ENCODE data around the gene ANTXR1.

The ANTXR1 gene

GRCh38 chr2:69118609-69119008 is 105.6 kb downstream of the ANTXR1 start:
- Mint-ChIP-seq H3K4me1 (ENCODE audit: low read depth) (no peaks in the 10 kb centered on the region), H3K27ac (no peak overlapping the region), H3K4me3 (no peak overlapping the region), H3K36me3 (ENCODE audit: low read depth) (no peaks in the 10 kb centered on the region), H3K27me3 (ENCODE audit: low read depth) (peaks cover 14% of the 10 kb centered on the region), H3K9me3 (no peaks in the 10 kb centered on the region)
- DNase-seq (ENCODE audit: low spot score): no peak

GRCh38 chr2:69119104-69119894 is 106.3 kb downstream of the ANTXR1 start:
- Mint-ChIP-seq H3K4me1 (ENCODE audit: low read depth) (no peaks in the 10 kb centered on the region), H3K36me3 (ENCODE audit: low read depth) (no peaks in the 10 kb centered on the region), H3K27me3 (ENCODE audit: low read depth) (peaks cover 14% of the 10 kb centered on the region), H3K9me3 (no peaks in the 10 kb centered on the region), H3K4me3 (no peak overlapping the region), H3K27ac (no peak overlapping the region)
- DNase-seq (ENCODE audit: low spot score): no peak

DNA sequence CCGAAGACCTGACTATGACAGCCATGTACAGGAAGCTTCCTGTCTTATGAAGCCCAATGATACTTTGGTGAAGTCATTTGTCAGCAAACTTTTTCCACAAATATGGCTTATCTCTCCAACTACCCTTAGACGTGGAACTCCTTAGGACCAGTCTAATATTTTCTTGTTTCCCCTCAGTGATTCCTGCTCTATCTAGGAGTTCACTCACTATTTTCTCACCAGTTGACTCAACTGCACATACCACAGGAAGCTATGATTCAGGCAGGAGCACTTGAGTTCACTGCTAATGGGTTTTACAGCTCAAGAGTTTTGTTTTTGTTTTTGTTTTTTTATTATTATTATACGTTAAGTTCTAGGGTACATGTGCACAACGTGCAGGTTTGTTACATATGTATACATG is 109.3 kb downstream of the ANTXR1 start:
- Mint-ChIP-seq H3K4me3 (no peak overlapping the region), H3K4me1 (ENCODE audit: low read depth) (no peaks in the 10 kb centered on the region), H3K36me3 (ENCODE audit: low read depth) (no peaks in the 10 kb centered on the region), H3K9me3 (no peaks in the 10 kb centered on the region), H3K27ac (no peak overlapping the region), H3K27me3 (ENCODE audit: low read depth) (peaks cover 13% of the 10 kb centered on the region)
- DNase-seq (ENCODE audit: low spot score): no peak

DNA sequence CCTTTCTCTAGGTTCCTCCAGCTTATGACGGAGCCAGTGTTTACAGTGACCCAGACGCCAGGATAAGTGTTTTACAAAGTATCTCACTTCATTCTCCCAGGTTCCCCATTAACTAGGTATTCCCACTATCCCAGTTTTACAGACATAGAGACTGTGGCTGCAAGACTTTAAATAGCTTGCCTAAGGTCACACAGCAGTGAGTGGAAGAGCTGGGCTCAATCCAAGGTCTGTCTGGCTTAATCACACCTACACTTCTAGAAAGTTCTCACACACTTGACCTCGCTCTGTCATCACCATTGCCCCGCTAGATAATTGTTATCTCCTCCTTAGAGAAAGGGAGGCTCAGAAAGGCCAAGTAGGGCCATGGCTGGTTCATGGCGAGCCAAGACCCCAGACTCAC is 110.2 kb downstream of the ANTXR1 start:
- no peaks in the 10 kb centered on the region for H3K9me3 Mint-ChIP-seq

GRCh38 chr2:69124343-69124742 is 111.4 kb downstream of the ANTXR1 start:
- Mint-ChIP-seq H3K4me3 (no peak overlapping the region), H3K27ac (no peak overlapping the region), H3K9me3 (no peaks in the 10 kb centered on the region), H3K36me3 (ENCODE audit: low read depth) (no peaks in the 10 kb centered on the region), H3K4me1 (ENCODE audit: low read depth) (no peaks in the 10 kb centered on the region), H3K27me3 (ENCODE audit: low read depth) (peaks cover 14% of the 10 kb centered on the region)
- no peak for DNase-seq (ENCODE audit: low spot score)

More for the DNA sequence above, 110.2 kb downstream of the ANTXR1 start:
- Mint-ChIP-seq H3K4me3 (no peak overlapping the region), H3K36me3 (ENCODE audit: low read depth) (no peaks in the 10 kb centered on the region), H3K27me3 (ENCODE audit: low read depth) (peaks cover 14% of the 10 kb centered on the region), H3K27ac (no peak overlapping the region), H3K4me1 (ENCODE audit: low read depth) (no peaks in the 10 kb centered on the region)
- no peak for DNase-seq (ENCODE audit: low spot score)

- Mint-ChIP-seq H3K4me3 (no peak overlapping the region), H3K4me1 (ENCODE audit: low read depth) (no peaks in the 10 kb centered on the region), H3K9me3 (no peaks in the 10 kb centered on the region), H3K36me3 (ENCODE audit: low read depth) (no peaks in the 10 kb centered on the region), H3K27me3 (ENCODE audit: low read depth) (peaks cover 14% of the 10 kb centered on the region), H3K27ac (no peak overlapping the region)
- no peak for DNase-seq (ENCODE audit: low spot score)
Measured at GRCh38 chr2:69125816-69126215, 112.8 kb downstream of the ANTXR1 start.

- DNase-seq (ENCODE audit: low spot score): no peak
- H3K36me3 Mint-ChIP-seq (ENCODE audit: low read depth): no peaks in the 10 kb centered on the region
- H3K4me1 Mint-ChIP-seq (ENCODE audit: low read depth): no peaks in the 10 kb centered on the region
- H3K4me3 Mint-ChIP-seq: no peak overlapping the region
- peaks cover 13% of the 10 kb centered on the region for H3K27me3 Mint-ChIP-seq (ENCODE audit: low read depth)
- H3K27ac Mint-ChIP-seq: no peak overlapping the region
- no peaks in the 10 kb centered on the region for H3K9me3 Mint-ChIP-seq
Measured at GRCh38 chr2:69126341-69126740, 113.4 kb downstream of the ANTXR1 start.

- H3K27me3 Mint-ChIP-seq (ENCODE audit: low read depth): peaks cover 10% of the 10 kb centered on the region
- no peaks in the 10 kb centered on the region for H3K9me3 Mint-ChIP-seq
- H3K4me1 Mint-ChIP-seq (ENCODE audit: low read depth): no peaks in the 10 kb centered on the region
- H3K4me3 Mint-ChIP-seq: no peak overlapping the region
- no peak overlapping the region for H3K27ac Mint-ChIP-seq
- no peak for DNase-seq (ENCODE audit: low spot score)
- H3K36me3 Mint-ChIP-seq (ENCODE audit: low read depth): no peaks in the 10 kb centered on the region
Measured at GRCh38 chr2:69131452-69131851, 118.5 kb downstream of the ANTXR1 start.

DNA sequence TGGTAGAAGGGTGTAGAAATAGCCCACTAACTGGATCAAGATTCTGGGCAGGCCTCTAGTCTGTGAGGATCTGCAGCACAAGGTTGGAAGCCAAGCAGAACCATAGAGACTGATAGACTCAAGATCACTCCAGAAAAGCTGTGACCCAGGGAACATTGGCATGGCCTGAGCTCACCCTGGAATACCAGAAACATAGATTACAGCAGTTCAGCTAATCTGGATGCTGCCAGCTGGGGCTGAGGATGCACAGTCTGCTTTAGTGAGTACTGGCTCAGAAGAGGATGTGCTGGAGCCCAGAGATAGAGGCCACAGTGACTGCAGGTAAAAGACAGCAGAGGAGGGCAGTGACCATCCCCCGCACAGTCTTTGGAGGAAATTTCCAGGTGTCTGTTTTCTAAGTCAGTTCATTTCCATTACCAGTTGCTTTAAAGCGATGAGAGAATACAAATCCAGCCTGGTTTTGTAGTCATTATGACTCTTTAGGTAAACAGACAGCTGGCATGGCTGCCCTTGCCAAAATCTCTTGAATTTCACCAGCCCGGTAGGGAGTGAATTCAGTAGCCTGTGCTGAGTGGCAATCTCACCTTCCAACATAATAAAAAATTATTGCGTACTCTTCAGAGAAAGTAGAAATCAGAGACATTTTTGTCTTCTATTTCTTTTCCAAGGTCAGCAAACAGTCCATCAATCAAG is 119.2 kb downstream of the ANTXR1 start:
- Mint-ChIP-seq H3K9me3 (no peaks in the 10 kb centered on the region), H3K27me3 (ENCODE audit: low read depth) (peaks cover 7% of the 10 kb centered on the region), H3K4me1 (ENCODE audit: low read depth) (no peaks in the 10 kb centered on the region), H3K36me3 (ENCODE audit: low read depth) (no peaks in the 10 kb centered on the region), H3K27ac (no peak overlapping the region), H3K4me3 (no peak overlapping the region)
- no peak for DNase-seq (ENCODE audit: low spot score)

GRCh38 chr2:69132960-69133590 is 120.1 kb downstream of the ANTXR1 start:
- Mint-ChIP-seq H3K4me3 (no peak overlapping the region), H3K4me1 (ENCODE audit: low read depth) (no peaks in the 10 kb centered on the region), H3K27ac (no peak overlapping the region), H3K27me3 (ENCODE audit: low read depth) (peaks cover 4% of the 10 kb centered on the region), H3K9me3 (no peaks in the 10 kb centered on the region), H3K36me3 (ENCODE audit: low read depth) (no peaks in the 10 kb centered on the region)
- no peak for DNase-seq (ENCODE audit: low spot score)

- no peak for DNase-seq (ENCODE audit: low spot score)
Measured at GRCh38 chr2:69133898-69134297, 120.9 kb downstream of the ANTXR1 start.

DNA sequence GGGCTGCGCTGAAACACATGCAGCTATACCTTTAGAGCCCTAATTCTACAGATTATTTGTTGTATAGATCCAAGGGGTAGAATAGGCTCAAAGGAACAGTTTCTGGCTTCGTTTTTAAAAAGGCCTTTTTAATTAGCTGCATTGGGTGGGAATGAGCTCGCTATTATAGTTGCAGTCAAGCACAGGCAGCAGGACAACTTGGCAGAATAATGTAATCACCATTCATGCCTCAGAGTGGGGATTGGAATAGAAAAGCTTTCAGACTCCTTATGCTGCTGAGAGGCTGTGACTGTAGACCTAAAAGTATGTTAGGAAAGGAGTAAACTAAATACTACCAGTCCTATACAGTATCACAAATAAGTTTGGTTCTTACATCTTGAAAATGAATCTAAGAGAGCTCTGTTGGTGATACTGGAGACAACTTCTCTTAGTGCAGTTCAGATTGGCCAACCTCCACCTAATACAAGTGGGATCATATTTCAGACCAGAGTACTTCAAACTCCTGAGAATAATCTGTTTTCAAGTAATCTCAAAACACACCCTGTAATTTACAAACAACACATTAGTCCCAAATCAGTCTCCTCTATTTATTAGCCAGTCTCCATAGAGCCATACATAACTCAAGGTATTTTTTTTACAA is 121.4 kb downstream of the ANTXR1 start:
- no peak for DNase-seq (ENCODE audit: low spot score)
- H3K4me1 Mint-ChIP-seq (ENCODE audit: low read depth): no peaks in the 10 kb centered on the region
- H3K27ac Mint-ChIP-seq: no peak overlapping the region
- no peaks in the 10 kb centered on the region for H3K9me3 Mint-ChIP-seq
- no peaks in the 10 kb centered on the region for H3K36me3 Mint-ChIP-seq (ENCODE audit: low read depth)
- H3K27me3 Mint-ChIP-seq (ENCODE audit: low read depth): peaks cover 4% of the 10 kb centered on the region
- no peak overlapping the region for H3K4me3 Mint-ChIP-seq

More at GRCh38 chr2:69133898-69134297, 120.9 kb downstream of the ANTXR1 start:
- H3K27ac Mint-ChIP-seq: no peak overlapping the region
- H3K27me3 Mint-ChIP-seq (ENCODE audit: low read depth): peaks cover 4% of the 10 kb centered on the region
- no peaks in the 10 kb centered on the region for H3K36me3 Mint-ChIP-seq (ENCODE audit: low read depth)
- no peaks in the 10 kb centered on the region for H3K9me3 Mint-ChIP-seq
- H3K4me3 Mint-ChIP-seq: no peak overlapping the region
- no peaks in the 10 kb centered on the region for H3K4me1 Mint-ChIP-seq (ENCODE audit: low read depth)

DNA sequence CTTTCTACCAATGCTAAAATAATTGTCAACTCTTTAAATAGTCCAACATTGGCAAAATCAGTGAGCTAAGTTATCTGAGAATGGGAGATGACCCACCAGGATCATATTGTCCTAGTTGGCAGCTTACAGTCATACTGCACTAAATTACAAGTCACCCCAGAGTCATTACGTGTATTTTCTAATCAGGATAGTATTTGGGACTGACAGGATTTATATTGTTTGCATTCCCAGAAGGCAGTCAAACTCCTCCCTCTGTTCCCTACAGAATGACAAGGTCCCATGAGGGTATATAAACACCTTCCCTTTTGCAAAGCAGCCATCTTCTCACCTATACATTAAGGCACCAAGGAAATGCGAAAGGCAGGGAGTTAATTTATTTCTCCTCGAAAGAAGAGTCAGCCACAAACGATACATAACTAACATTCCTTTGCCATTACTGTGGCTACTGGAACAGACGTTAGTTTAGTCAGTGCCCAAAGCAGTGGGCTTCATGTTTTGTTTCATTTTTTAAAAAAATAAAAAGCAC is 125.3 kb downstream of the ANTXR1 start:
- Mint-ChIP-seq H3K4me3 (no peak overlapping the region), H3K9me3 (no peaks in the 10 kb centered on the region), H3K4me1 (ENCODE audit: low read depth) (no peaks in the 10 kb centered on the region), H3K27ac (no peak overlapping the region), H3K36me3 (ENCODE audit: low read depth) (no peaks in the 10 kb centered on the region), H3K27me3 (ENCODE audit: low read depth) (peaks cover 11% of the 10 kb centered on the region)
- no peak for DNase-seq (ENCODE audit: low spot score)
